ENCODE data around the gene CYTH2. TPM values are rescaled to one million over a fixed set of nuclear protein-coding genes. Genes with fewer than 3 reads are reported as not detected.

Gene CYTH2
- total RNA-seq, 4 donors from 2014 or later: 40.1 to 50.7 (median 48.4) TPM

DNA sequence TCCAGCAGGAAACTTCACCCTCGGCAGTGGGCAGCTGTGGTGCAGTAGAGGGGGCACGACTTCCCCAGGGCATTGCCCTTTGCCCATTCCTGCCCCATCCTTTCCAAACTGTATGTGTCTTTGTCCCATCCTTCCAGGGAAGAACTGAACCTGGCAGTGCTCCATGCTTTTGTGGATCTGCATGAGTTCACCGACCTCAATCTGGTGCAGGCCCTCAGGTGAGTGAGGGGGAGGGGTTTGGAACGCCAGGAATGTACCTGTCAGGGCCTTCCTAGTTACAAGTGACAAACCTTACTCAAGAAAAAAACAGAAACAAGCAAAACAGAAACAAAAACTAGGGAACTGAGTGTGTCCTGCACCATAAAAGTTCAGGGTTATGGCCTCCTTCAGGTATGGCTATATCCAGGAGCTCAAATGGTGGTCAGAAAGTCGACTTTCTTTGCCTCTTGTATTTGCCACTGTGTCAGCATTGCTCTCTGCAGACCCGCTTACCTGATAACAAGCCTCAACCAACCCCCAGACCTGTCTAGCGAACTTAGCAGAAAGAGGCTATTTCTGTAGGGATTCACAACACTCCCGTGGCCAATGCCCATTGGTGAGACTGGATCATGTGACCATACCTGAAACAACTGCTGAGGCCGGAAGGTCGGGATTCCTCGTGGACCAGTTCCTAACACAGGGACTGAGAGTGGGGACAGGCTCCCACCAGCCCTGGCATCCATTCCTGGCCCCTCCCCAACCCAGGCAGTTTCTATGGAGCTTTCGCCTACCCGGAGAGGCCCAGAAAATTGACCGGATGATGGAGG, 4.2 kb downstream of the CYTH2 start:
- Histone ChIP-seq H3K4me1 (peaks cover 11 to 41% (median 19%) of the 10 kb centered on the region in 4 donors), H3K27me3 (no peaks in the 10 kb centered on the region), H3K36me3 (peaks cover 74 to 83% (median 82%) of the 10 kb centered on the region in 4 donors), H3K27ac (replicated peaks in 1 of 4) (no peak overlapping the region), H3K4me3 (no peak overlapping the region), H3K9me3 (no peaks in the 10 kb centered on the region)
- no peak for TF ChIP-seq POLR2A (IDR thresholded peaks at IDR 0.05; ENCODE audit: low read depth)
- TF ChIP-seq EP300 (IDR thresholded peaks at IDR 0.05): no peak
- TF ChIP-seq CTCF (IDR thresholded peaks at IDR 0.05): no peak
- TF ChIP-seq POLR2AphosphoS5 (IDR thresholded peaks at IDR 0.05): no peak
- intact Hi-C loops (cut with DNase I): no loop called here
- WGBS: 82% methylated on average over 10 of the region's 14 CpGs
- no peak for DNase-seq (ENCODE audit: extremely low spot score)

GRCh38 chr19:48474084-48474592, 5.0 kb downstream of the CYTH2 start:
- intact Hi-C loops (cut with DNase I): no loop called here

DNA sequence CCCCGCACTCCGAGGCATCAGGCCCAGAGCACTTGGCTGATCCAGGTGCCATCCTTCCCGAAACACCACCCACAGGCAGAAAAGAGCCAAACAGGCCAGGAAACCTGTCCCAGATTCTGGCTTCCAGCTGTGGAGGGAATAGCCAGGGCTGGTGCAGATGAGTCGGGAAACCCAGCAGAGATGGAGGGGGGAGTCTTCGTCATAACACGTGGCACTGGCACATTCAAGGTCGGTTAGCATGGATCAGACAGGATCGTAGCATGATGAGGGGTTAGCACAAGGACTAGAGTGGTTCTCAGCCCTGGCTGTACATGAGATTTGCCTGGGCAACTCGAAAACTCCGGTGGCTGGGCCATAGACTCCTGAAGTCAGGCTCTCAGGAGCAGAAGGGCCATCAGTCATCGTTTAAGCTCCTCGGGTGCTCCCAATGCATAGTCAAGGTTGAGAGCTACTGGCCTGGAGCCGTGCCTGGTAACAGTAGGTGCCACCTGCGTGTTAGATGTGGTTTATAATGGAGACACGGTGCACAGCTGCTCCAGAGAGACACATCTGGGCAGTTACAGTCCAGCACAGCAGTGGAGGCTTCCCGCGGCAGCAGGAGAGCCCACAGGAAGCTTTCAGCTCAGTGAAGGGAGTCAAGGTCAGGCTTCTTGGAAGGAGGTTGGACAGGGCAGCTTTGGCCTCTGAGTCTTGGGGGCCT, 6.3 kb downstream of the CYTH2 start:
- TF ChIP-seq CTCF (IDR thresholded peaks at IDR 0.05) (no peak), EP300 (IDR thresholded peaks at IDR 0.05) (no peak), POLR2AphosphoS5 (IDR thresholded peaks at IDR 0.05) (no peak), POLR2A (IDR thresholded peaks at IDR 0.05; ENCODE audit: low read depth) (no peak)
- H3K4me1 ChIP-seq: peaks cover 9 to 39% (median 16%) of the 10 kb centered on the region in 4 donors
- no peak overlapping the region for H3K27ac ChIP-seq (replicated peaks in 1 of 4)
- DNase-seq (ENCODE audit: extremely low spot score): no peak
- H3K4me3 ChIP-seq: no peak overlapping the region
- WGBS: 74% methylated on average over 5 of the region's 17 CpGs
- no peaks in the 10 kb centered on the region for H3K27me3 ChIP-seq
- no peaks in the 10 kb centered on the region for H3K9me3 ChIP-seq
- intact Hi-C loops (cut with DNase I): no loop called here
- peaks cover 74 to 90% (median 89%) of the 10 kb centered on the region in 4 donors for H3K36me3 ChIP-seq

More at GRCh38 chr19:48474084-48474592, 5.0 kb downstream of the CYTH2 start:
- Histone ChIP-seq H3K4me3 (no peak overlapping the region), H3K4me1 (peaks cover 10 to 38% (median 17%) of the 10 kb centered on the region in 4 donors), H3K27me3 (no peaks in the 10 kb centered on the region), H3K9me3 (no peaks in the 10 kb centered on the region), H3K36me3 (peaks cover 76 to 91% (median 90%) of the 10 kb centered on the region in 4 donors), H3K27ac (replicated peaks in 1 of 4) (no peak overlapping the region)
- WGBS: 85% methylated on average over 15 of the region's 16 CpGs
- TF ChIP-seq POLR2A (IDR thresholded peaks at IDR 0.05; ENCODE audit: low read depth) (no peak), EP300 (IDR thresholded peaks at IDR 0.05) (no peak)
- no peak for DNase-seq (ENCODE audit: extremely low spot score)

DNA sequence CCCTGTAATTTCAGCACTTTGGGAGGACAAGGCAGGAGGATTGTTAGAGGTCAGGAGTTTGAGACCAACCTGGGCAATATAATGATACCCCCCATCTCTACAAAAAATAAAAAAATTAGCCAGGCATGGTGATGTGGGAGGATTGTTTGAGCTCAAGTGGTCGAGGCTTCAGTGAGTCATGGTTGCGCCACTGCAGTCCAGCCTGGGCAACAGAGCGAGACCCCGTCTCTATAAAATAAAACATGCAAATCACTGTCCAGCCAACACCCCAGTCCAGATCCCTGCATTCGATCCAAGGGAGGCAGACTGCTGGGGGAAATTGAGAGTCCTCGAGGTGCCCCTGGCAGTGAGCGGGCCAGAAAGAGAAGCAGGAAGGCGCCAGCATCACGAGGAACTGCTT, 7.0 kb downstream of the CYTH2 start:
- no peak for DNase-seq (ENCODE audit: extremely low spot score)
- Histone ChIP-seq H3K4me1 (peaks cover 12 to 39% (median 15%) of the 10 kb centered on the region in 4 donors), H3K9me3 (no peaks in the 10 kb centered on the region), H3K27me3 (no peaks in the 10 kb centered on the region), H3K36me3 (peaks cover 67 to 83% (median 83%) of the 10 kb centered on the region in 4 donors), H3K4me3 (no peak overlapping the region), H3K27ac (replicated peaks in 1 of 4) (no peak overlapping the region)
- 88% methylated on average over 9 of the region's 9 CpGs for WGBS
- TF ChIP-seq CTCF (IDR thresholded peaks at IDR 0.05) (no peak), POLR2AphosphoS5 (IDR thresholded peaks at IDR 0.05) (no peak), EP300 (IDR thresholded peaks at IDR 0.05) (no peak), POLR2A (IDR thresholded peaks at IDR 0.05; ENCODE audit: low read depth) (no peak)
- intact Hi-C loops (cut with DNase I): no loop called here
